GM10248 (cell line): Measurements from ENCODE around the gene MPZL2.

Experiments used
- CTCF ChIA-PET: fragments of 300-600 bp; sonication (Branson Sonifier 250); formaldehyde crosslinking; extraction: SDS; loops from one replicate; lab custom pipeline; 2021; ENCODE audit warnings: antibody characterized with exemption; lab: Yijun Ruan, JAX
- POLR2A ChIA-PET: fragments of 350-650 bp; sonication (Branson Sonifier 250); formaldehyde crosslinking; extraction: SDS; loops from one replicate; lab custom pipeline; 2020; ENCODE audit warnings: antibody characterized with exemption; lab: Yijun Ruan, JAX
- DNase-seq: peaks from one replicate; pipeline ENCODE4 v3.0.0; 2012; ENCODE audit errors: extremely low spot score
- TF ChIP-seq, protein P1 (sequence below): IDR thresholded peaks from 2 replicates; pipeline ENCODE4 v1.5.1; 2012; ENCODE audit warnings: mild to moderate bottlenecking, low read depth; ENCODE audit errors: extremely low read depth, missing control alignments, control extremely low read depth

The MPZL2 gene

GRCh38 chr11:118229274-118229847 is 34.7 kb downstream of the MPZL2 start:
- ChIA-PET POLR2A (no interaction called here), CTCF (interaction anchor here (1.0 to 1.5 kb wide), 2 partner anchors 13 to 16 kb away, joined by 3 to 4 read pairs; no protein-coding TSS in a partner anchor)
- no peak for DNase-seq
- TF ChIP-seq, protein P1, sequence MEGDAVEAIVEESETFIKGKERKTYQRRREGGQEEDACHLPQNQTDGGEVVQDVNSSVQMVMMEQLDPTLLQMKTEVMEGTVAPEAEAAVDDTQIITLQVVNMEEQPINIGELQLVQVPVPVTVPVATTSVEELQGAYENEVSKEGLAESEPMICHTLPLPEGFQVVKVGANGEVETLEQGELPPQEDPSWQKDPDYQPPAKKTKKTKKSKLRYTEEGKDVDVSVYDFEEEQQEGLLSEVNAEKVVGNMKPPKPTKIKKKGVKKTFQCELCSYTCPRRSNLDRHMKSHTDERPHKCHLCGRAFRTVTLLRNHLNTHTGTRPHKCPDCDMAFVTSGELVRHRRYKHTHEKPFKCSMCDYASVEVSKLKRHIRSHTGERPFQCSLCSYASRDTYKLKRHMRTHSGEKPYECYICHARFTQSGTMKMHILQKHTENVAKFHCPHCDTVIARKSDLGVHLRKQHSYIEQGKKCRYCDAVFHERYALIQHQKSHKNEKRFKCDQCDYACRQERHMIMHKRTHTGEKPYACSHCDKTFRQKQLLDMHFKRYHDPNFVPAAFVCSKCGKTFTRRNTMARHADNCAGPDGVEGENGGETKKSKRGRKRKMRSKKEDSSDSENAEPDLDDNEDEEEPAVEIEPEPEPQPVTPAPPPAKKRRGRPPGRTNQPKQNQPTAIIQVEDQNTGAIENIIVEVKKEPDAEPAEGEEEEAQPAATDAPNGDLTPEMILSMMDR = no peak

GRCh38 chr11:118227865-118228785 is 36.0 kb downstream of the MPZL2 start:
- ChIA-PET POLR2A (no interaction called here), CTCF (interaction anchor here (1.0 to 1.9 kb wide), 2 partner anchors 18 to 30 kb away, joined by 3 to 10 read pairs; no protein-coding TSS in a partner anchor)
- DNase-seq = peak; percentile 35
- TF ChIP-seq, protein P1 = no peak

- DNase-seq = no peak
- TF ChIP-seq, protein P1 = no peak
- ChIA-PET POLR2A (no interaction called here), CTCF (interaction anchor here (1.0 to 1.9 kb wide), 3 partner anchors 14 to 28 kb away, joined by 3 to 10 read pairs (median 4); no protein-coding TSS in a partner anchor)
These were observed 37.3 kb downstream of the MPZL2 start for GRCh38 chr11:118226781-118227180.

GRCh38 chr11:118226296-118226695 is 37.8 kb downstream of the MPZL2 start:
- ChIA-PET CTCF (interaction anchor here (1.1 to 1.9 kb wide), 3 partner anchors 14 to 28 kb away, joined by 4 to 10 read pairs (median 4); no protein-coding TSS in a partner anchor), POLR2A (no interaction called here)
- TF ChIP-seq, protein P1 = no peak
- no peak for DNase-seq

DNA sequence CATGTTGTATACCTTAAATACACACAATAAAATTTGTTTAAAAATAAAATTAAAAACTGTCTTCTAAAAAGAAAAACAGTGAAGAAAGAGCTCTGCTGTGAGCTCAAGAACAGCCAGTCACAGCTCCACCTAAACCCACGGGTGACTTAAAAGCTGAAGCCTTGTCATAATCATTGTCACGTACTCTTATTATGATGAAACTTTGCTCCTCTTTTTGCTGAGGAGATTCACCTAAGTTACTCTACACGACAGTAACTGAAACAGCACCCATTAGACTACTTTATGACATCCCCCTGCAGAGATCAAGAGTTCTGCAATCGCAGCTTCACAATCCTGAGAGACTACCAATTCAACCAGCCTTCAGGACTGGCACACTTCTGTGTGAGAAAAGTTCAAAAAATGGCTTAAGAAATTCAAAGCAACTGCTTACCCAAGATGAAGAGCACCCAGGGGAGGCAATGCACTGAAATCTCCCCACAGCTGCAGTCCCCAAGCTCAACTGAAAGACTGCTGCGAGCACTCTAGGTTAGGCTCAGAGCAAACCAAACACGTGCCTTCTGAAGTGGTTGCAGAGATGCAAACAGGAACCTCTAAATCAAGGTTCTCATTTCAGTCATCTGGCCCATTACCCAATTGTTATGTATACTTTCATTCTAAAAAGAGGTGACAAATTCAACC is 39.4 kb downstream of the MPZL2 start, which contains the start of gene JAML:
Gene JAML (minus strand): TSS at position 501 of the 678 bp plus-strand sequence. CDS start 10,145 bp downstream, outside the sequence.
- CTCF ChIA-PET = interaction anchor here (1.7 kb wide), 1 partner anchor 13 kb away, joined by 4 read pairs; no protein-coding TSS in a partner anchor
- TF ChIP-seq, protein P1 = no peak
- DNase-seq = peak; percentile 38
- POLR2A ChIA-PET = interaction anchor here (1.0 kb wide), 1 partner anchor 10 kb away, joined by 3 read pairs; no protein-coding TSS in a partner anchor
